ENCODE measurements around the gene DENND1A. TPM values are rescaled to one million over a fixed set of nuclear protein-coding genes. Genes with fewer than 3 reads are reported as not detected.
"Not testable (repeated sequence)": the region's sequence is repeated elsewhere in the genome, so short reads cannot be mapped to it uniquely, and the experiment has no call there.

DENND1A gene
- total and polyA plus RNA-seq, 2 experiments from 2014 or later = 13.1 to 28.7 TPM

DNA sequence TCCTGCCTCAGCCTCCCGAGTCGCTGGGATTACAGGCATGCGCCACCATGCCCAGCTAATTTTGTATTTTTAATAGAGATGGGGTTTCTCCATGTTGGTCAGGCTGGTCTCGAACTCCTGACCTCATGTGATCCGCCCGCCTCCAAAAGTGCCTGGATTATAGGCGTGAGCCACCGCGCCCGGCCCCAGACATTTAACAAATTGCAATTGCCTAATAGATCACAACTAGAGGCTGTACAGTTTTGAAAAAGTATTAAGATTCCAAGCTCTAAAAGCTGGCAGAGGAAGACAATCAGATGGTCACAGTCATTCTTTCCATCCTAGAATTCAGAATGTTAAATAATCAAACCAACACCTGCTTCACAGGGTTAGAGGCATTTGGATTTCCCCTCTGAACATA is 293.1 kb downstream of the DENND1A start:
- not testable (repeated sequence) for H3K36me3 Mint-ChIP-seq (ENCODE audit: low read depth); H4K20me1 ChIP-seq (replicated peaks; ENCODE audit: insufficient read depth); H3K36me3 ChIP-seq (ENCODE audit: insufficient read depth); H3K4me1 ChIP-seq (ENCODE audit: insufficient read depth); ATAC-seq; H3K79me2 ChIP-seq (replicated peaks; ENCODE audit: insufficient read depth); H3K27me3 Mint-ChIP-seq (ENCODE audit: insufficient read depth, low read depth, poor library complexity); H3K27ac ChIP-seq (ENCODE audit: low read depth); H3K4me3 Mint-ChIP-seq; H3K27ac Mint-ChIP-seq; H3K4me2 ChIP-seq; H3K4me3 ChIP-seq; H3K9me3 Mint-ChIP-seq; H3K4me1 Mint-ChIP-seq; H2AFZ ChIP-seq; H3F3A ChIP-seq (replicated peaks; ENCODE audit: low read depth); H3K9me2 ChIP-seq (ENCODE audit: insufficient read depth); DNase-seq (ENCODE audit: low spot score); H3K27me3 ChIP-seq (ENCODE audit: insufficient read depth)

GRCh38 chr9:123631862-123632261 is 298.1 kb downstream of the DENND1A start:
- ATAC-seq = no peak
- no peaks in the 10 kb centered on the region for H3K9me3 Mint-ChIP-seq
- Histone ChIP-seq H3K36me3 (ENCODE audit: insufficient read depth) (no peaks in the 10 kb centered on the region), H3F3A (replicated peaks; ENCODE audit: low read depth) (no peaks in the 10 kb centered on the region), H3K9me2 (ENCODE audit: insufficient read depth) (no peaks in the 10 kb centered on the region), H3K27ac (ENCODE audit: low read depth) (no peak overlapping the region), H3K4me2 (no peak overlapping the region), H4K20me1 (replicated peaks; ENCODE audit: insufficient read depth) (no peaks in the 10 kb centered on the region), H3K79me2 (replicated peaks; ENCODE audit: insufficient read depth) (no peaks in the 10 kb centered on the region), H3K4me3 (no peak overlapping the region), H3K27me3 (ENCODE audit: insufficient read depth) (no peaks in the 10 kb centered on the region), H3K4me1 (ENCODE audit: insufficient read depth) (no peaks in the 10 kb centered on the region), H2AFZ (no peak overlapping the region)
- no peak overlapping the region for H3K27ac Mint-ChIP-seq
- H3K36me3 Mint-ChIP-seq (ENCODE audit: low read depth) = peaks cover 2% of the 10 kb centered on the region; the same call in 1 of the 3 replicates
- DNase-seq (ENCODE audit: low spot score) = no peak
- TF ChIP-seq STAT1 (IDR thresholded peaks at IDR 0.05; ENCODE audit: unreplicated experiment) = no peak
- no peak for TF ChIP-seq POLR2AphosphoS5 (IDR thresholded peaks at IDR 0.05; ENCODE audit: low read depth)
- TF ChIP-seq, protein P1, sequence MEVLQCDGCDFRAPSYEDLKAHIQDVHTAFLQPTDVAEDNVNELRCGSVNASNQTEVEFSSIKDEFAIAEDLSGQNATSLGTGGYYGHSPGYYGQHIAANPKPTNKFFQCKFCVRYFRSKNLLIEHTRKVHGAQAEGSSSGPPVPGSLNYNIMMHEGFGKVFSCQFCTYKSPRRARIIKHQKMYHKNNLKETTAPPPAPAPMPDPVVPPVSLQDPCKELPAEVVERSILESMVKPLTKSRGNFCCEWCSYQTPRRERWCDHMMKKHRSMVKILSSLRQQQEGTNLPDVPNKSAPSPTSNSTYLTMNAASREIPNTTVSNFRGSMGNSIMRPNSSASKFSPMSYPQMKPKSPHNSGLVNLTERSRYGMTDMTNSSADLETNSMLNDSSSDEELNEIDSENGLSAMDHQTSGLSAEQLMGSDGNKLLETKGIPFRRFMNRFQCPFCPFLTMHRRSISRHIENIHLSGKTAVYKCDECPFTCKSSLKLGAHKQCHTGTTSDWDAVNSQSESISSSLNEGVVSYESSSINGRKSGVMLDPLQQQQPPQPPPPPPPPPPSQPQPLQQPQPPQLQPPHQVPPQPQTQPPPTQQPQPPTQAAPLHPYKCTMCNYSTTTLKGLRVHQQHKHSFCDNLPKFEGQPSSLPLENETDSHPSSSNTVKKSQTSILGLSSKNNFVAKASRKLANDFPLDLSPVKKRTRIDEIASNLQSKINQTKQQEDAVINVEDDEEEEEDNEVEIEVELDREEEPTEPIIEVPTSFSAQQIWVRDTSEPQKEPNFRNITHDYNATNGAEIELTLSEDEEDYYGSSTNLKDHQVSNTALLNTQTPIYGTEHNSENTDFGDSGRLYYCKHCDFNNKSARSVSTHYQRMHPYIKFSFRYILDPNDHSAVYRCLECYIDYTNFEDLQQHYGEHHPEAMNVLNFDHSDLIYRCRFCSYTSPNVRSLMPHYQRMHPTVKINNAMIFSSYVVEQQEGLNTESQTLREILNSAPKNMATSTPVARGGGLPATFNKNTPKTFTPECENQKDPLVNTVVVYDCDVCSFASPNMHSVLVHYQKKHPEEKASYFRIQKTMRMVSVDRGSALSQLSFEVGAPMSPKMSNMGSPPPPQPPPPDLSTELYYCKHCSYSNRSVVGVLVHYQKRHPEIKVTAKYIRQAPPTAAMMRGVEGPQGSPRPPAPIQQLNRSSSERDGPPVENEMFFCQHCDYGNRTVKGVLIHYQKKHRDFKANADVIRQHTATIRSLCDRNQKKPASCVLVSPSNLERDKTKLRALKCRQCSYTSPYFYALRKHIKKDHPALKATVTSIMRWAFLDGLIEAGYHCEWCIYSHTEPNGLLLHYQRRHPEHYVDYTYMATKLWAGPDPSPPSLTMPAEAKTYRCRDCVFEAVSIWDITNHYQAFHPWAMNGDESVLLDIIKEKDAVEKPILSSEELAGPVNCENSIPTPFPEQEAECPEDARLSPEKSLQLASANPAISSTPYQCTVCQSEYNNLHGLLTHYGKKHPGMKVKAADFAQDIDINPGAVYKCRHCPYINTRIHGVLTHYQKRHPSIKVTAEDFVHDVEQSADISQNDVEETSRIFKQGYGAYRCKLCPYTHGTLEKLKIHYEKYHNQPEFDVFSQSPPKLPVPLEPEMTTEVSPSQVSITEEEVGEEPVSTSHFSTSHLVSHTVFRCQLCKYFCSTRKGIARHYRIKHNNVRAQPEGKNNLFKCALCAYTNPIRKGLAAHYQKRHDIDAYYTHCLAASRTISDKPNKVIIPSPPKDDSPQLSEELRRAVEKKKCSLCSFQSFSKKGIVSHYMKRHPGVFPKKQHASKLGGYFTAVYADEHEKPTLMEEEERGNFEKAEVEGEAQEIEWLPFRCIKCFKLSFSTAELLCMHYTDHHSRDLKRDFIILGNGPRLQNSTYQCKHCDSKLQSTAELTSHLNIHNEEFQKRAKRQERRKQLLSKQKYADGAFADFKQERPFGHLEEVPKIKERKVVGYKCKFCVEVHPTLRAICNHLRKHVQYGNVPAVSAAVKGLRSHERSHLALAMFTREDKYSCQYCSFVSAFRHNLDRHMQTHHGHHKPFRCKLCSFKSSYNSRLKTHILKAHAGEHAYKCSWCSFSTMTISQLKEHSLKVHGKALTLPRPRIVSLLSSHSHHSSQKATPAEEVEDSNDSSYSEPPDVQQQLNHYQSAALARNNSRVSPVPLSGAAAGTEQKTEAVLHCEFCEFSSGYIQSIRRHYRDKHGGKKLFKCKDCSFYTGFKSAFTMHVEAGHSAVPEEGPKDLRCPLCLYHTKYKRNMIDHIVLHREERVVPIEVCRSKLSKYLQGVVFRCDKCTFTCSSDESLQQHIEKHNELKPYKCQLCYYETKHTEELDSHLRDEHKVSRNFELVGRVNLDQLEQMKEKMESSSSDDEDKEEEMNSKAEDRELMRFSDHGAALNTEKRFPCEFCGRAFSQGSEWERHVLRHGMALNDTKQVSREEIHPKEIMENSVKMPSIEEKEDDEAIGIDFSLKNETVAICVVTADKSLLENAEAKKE (CRISPR knock-in tag; IDR thresholded peaks at IDR 0.05) = no peak
- no peak for TF ChIP-seq EZH2phosphoT487 (IDR thresholded peaks at IDR 0.05; ENCODE audit: unreplicated experiment)
- no peak overlapping the region for H3K4me3 Mint-ChIP-seq
- H3K27me3 Mint-ChIP-seq (ENCODE audit: insufficient read depth, low read depth, poor library complexity) = peaks cover 8% of the 10 kb centered on the region
- no peaks in the 10 kb centered on the region; the same call in 2 of the 3 replicates for H3K4me1 Mint-ChIP-seq
